ENCODE measurements around the gene HMX2. TPM values are rescaled to one million over a fixed set of nuclear protein-coding genes. Genes with fewer than 3 reads are reported as not detected.
"Not testable (repeated sequence)": the region's sequence is repeated elsewhere in the genome, so short reads cannot be mapped to it uniquely, and the experiment has no call there.

HMX2 gene
- polyA plus RNA-seq, 4 donors, result 0.12 to 0.48 TPM; not detected in 2

DNA sequence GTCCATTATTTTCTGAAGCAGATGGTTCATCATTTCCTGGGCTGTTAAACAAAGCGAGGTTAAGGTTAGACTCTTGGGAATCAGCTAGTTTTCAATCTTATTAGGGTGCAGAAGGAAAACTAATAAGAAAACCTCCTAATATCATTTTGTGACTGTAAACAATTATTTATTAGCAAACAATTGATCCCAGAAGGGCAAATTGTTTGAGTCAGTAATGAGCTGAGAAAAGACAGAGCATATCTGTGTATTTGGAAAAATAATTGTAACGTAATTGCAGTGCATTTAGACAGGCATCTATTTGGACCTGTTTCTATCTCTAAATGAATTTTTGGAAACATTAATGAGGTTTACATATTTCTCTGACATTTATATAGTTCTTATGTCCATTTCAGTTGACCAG is 16.4 kb downstream of the HMX2 start:
- 93 to 99% (median 96%) methylated on average over 2 of the region's 2 CpGs for WGBS, 3 donors
- H3K4me3 ChIP-seq (ENCODE audit: low read depth in 1 of 3, low read length in 3 of 3), result no peak overlapping the region
- no peaks in the 10 kb centered on the region for H3K4me1 ChIP-seq (ENCODE audit: control insufficient read depth in 3 of 3, insufficient read depth in 2 of 3, low read depth in 1 of 3, low read length in 2 of 3)
- no peak overlapping the region for H3K27ac ChIP-seq (ENCODE audit: low read depth in 1 of 3, low read length in 2 of 3)
- no peaks in the 10 kb centered on the region for H3K9me3 ChIP-seq (ENCODE audit: control insufficient read depth in 2 of 2, insufficient read depth in 1 of 2, low read depth in 1 of 2, low read length in 1 of 2)
- FAIRE-seq, result no peak
- DNase-seq, result no peak
- H3K36me3 ChIP-seq (ENCODE audit: control insufficient read depth in 3 of 3, insufficient read depth in 2 of 3, low read depth in 1 of 3, low read length in 3 of 3), result peaks cover 12 to 21% (median 13%) of the 10 kb centered on the region in 3 donors
- no peaks in the 10 kb centered on the region for H3K27me3 ChIP-seq (ENCODE audit: control insufficient read depth in 3 of 3, insufficient read depth in 3 of 3, low read length in 3 of 3)

DNA sequence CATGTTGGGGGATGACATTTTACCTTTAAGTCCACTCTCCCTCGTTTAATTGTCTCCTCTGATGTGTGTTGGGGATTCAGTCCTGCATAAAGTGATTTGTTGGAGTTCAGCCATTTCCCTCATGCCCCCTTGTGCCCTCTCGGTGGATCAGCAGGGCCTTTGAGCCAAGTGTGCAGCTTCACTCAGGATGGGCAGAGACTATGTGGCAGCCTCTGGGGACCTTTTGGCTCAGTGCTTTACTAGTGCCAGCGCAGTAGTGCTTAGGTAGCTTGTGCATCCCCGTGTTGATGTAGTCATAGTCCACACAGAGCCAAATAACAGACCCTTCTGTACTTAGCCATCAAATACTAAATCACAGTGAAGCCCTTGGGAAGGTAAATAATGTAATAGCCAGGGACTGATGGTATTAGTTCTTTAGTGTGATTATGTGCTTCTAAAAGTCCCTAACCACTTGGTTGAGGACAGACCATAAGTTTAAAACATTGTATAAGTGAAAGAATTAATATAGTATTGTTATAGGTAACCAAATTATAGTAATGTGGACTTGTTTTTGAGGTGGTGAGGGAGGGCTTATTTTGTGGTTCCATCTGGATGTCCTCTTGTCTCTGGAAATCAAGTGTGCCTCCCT is 17.6 kb downstream of the HMX2 start:
- Histone ChIP-seq H3K4me3 (ENCODE audit: low read depth in 1 of 3, low read length in 3 of 3) (no peak overlapping the region), H3K36me3 (ENCODE audit: control insufficient read depth in 3 of 3, insufficient read depth in 2 of 3, low read depth in 1 of 3, low read length in 3 of 3) (peaks cover 12 to 22% (median 13%) of the 10 kb centered on the region in 3 donors), H3K27me3 (ENCODE audit: control insufficient read depth in 3 of 3, insufficient read depth in 3 of 3, low read length in 3 of 3) (no peaks in the 10 kb centered on the region), H3K4me1 (ENCODE audit: control insufficient read depth in 3 of 3, insufficient read depth in 2 of 3, low read depth in 1 of 3, low read length in 2 of 3) (no peaks in the 10 kb centered on the region), H3K9me3 (ENCODE audit: control insufficient read depth in 2 of 2, insufficient read depth in 1 of 2, low read depth in 1 of 2, low read length in 1 of 2) (no peaks in the 10 kb centered on the region), H3K27ac (ENCODE audit: low read depth in 1 of 3, low read length in 2 of 3) (no peak overlapping the region)
- DNase-seq (no peak), FAIRE-seq (no peak)
- WGBS, 3 donors, result 73 to 82% (median 78%) methylated on average over 4 of the region's 4 CpGs

DNA sequence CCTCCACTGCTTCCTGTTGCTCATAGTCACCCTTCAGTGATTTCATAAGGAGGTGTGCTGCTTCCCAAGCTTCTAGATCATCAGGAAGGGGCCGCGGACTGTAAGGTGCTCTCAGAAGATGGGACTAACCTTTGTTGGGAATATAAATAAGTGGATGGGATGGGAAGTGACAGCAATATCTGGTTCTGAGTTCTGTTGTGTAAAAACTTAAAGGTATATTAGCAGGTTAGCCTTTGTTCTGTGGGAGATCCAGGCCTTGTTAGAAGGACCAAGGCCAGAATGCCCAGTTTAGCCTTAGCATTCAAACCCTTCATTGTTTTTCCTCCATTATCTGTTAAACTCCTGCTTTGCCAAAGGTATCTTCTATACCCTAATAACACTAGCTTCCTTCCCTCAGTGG is 18.7 kb downstream of the HMX2 start:
- Histone ChIP-seq H3K27ac (ENCODE audit: low read depth in 1 of 3, low read length in 2 of 3) (no peak overlapping the region), H3K36me3 (ENCODE audit: control insufficient read depth in 3 of 3, insufficient read depth in 2 of 3, low read depth in 1 of 3, low read length in 3 of 3) (peaks cover 12 to 22% (median 13%) of the 10 kb centered on the region in 3 donors), H3K4me1 (ENCODE audit: control insufficient read depth in 3 of 3, insufficient read depth in 2 of 3, low read depth in 1 of 3, low read length in 2 of 3) (no peaks in the 10 kb centered on the region), H3K9me3 (ENCODE audit: control insufficient read depth in 2 of 2, insufficient read depth in 1 of 2, low read depth in 1 of 2, low read length in 1 of 2) (no peaks in the 10 kb centered on the region), H3K4me3 (ENCODE audit: low read depth in 1 of 3, low read length in 3 of 3) (no peak overlapping the region), H3K27me3 (ENCODE audit: control insufficient read depth in 3 of 3, insufficient read depth in 3 of 3, low read length in 3 of 3) (no peaks in the 10 kb centered on the region)
- WGBS, 3 donors, result 95 to 100% (median 99%) methylated on average over 2 of the region's 2 CpGs
- FAIRE-seq (no peak), DNase-seq (no peak)

DNA sequence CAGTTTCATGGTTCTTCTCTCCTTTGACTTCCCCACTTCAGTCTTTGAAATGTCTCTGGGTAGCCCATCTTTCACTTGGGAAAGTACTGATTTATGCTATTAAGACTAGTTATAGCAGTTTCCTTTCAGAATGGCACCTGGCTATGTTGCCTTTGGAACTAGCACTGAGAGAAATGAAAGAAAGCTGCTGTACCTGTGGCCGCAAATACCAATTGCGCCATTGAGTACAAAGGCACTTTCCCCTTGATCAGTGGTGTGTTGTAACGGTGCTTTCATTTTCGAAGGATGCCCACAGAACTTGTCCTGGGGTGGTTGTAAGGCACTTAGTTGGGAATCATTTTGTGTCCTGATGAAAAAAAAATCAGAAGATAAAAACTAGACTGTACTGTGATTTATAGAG is 23.0 kb downstream of the HMX2 start:
- H3K27me3 ChIP-seq (ENCODE audit: control insufficient read depth in 3 of 3, insufficient read depth in 3 of 3, low read length in 3 of 3), result no peaks in the 10 kb centered on the region
- no peak for FAIRE-seq
- WGBS, 3 donors, result 97 to 98% (median 98%) methylated on average over 4 of the region's 4 CpGs

GRCh38 chr10:123171616-123172015 is 23.7 kb downstream of the HMX2 start:
- not testable (repeated sequence) for H3K9me3 ChIP-seq (ENCODE audit: control insufficient read depth in 2 of 2, insufficient read depth in 1 of 2, low read depth in 1 of 2, low read length in 1 of 2); H3K4me1 ChIP-seq (ENCODE audit: control insufficient read depth in 3 of 3, insufficient read depth in 2 of 3, low read depth in 1 of 3, low read length in 2 of 3); FAIRE-seq; DNase-seq; H3K27me3 ChIP-seq (ENCODE audit: control insufficient read depth in 3 of 3, insufficient read depth in 3 of 3, low read length in 3 of 3); H3K27ac ChIP-seq (ENCODE audit: low read depth in 1 of 3, low read length in 2 of 3); H3K4me3 ChIP-seq (ENCODE audit: low read depth in 1 of 3, low read length in 3 of 3)
- WGBS, 3 donors, result 95 to 97% (median 96%) methylated on average over 10 of the region's 10 CpGs
- peaks cover 3 to 17% (median 3%) of the 10 kb centered on the region in 3 donors for H3K36me3 ChIP-seq (ENCODE audit: control insufficient read depth in 3 of 3, insufficient read depth in 2 of 3, low read depth in 1 of 3, low read length in 3 of 3)

More for the DNA sequence above, 23.0 kb downstream of the HMX2 start:
- Histone ChIP-seq H3K4me1 (ENCODE audit: control insufficient read depth in 3 of 3, insufficient read depth in 2 of 3, low read depth in 1 of 3, low read length in 2 of 3) (no peaks in the 10 kb centered on the region), H3K9me3 (ENCODE audit: control insufficient read depth in 2 of 2, insufficient read depth in 1 of 2, low read depth in 1 of 2, low read length in 1 of 2) (no peaks in the 10 kb centered on the region), H3K27ac (ENCODE audit: low read depth in 1 of 3, low read length in 2 of 3) (no peak overlapping the region), H3K36me3 (ENCODE audit: control insufficient read depth in 3 of 3, insufficient read depth in 2 of 3, low read depth in 1 of 3, low read length in 3 of 3) (peaks cover 3 to 17% (median 3%) of the 10 kb centered on the region in 3 donors), H3K4me3 (ENCODE audit: low read depth in 1 of 3, low read length in 3 of 3) (no peak overlapping the region)
- DNase-seq, result no peak

DNA sequence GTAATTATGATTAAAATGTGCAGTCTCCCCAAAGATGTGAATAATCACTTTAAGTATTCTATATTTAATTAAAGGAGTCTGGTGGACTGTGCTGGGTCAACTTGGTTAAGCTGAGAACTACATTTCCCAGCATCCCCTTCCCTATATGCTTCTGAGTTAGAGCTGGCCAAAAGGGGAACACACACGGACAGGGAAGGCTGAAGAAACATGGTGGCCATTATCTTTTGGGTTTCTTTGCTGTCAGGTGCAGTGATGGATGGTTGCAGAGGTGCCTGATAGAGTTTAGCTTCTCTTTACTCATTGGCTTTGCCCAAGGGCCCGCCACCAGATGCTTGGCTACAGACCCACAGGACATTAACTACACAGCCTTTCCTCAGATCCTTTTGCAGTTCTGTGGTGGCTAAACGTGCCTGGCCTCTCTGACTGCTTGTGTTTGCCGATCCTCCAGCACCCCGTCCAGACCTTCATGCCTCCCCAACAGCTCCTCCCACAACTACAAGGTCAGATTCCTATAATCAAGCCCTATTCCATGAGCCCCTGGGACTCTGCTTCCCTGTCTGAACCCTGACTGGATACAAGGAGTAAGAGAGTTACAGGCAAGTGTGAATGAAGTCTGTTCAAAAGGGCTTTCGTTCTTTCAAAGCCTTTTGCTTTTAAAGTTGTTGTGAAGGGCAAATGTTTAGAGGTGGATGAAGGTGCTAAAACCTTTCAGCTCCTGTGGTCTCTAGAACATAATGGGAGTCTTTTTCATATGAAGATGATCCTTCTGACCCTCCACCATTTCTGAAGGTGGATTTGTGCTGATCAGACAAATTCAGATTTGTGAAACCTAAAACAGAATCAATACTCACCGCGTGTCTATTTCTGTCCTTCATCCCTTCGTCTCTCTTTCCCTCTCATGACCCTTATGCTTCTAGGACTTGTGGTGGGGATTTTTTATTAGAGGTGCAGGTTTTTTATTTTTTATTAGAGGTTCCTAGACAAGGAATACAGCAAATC is 27.8 kb downstream of the HMX2 start:
- no peak overlapping the region for H3K4me3 ChIP-seq (ENCODE audit: low read depth in 1 of 3, low read length in 3 of 3)
- no peaks in the 10 kb centered on the region for H3K9me3 ChIP-seq (ENCODE audit: control insufficient read depth in 2 of 2, insufficient read depth in 1 of 2, low read depth in 1 of 2, low read length in 1 of 2)
- H3K4me1 ChIP-seq (ENCODE audit: control insufficient read depth in 3 of 3, insufficient read depth in 2 of 3, low read depth in 1 of 3, low read length in 2 of 3), result no peaks in the 10 kb centered on the region
- DNase-seq, result no peak
- 84 to 87% (median 85%) methylated on average over 9 of the region's 9 CpGs for WGBS, 3 donors
- no peak overlapping the region for H3K27ac ChIP-seq (ENCODE audit: low read depth in 1 of 3, low read length in 2 of 3)
- no peaks in the 10 kb centered on the region for H3K36me3 ChIP-seq (ENCODE audit: control insufficient read depth in 3 of 3, insufficient read depth in 2 of 3, low read depth in 1 of 3, low read length in 3 of 3)
- H3K27me3 ChIP-seq (ENCODE audit: control insufficient read depth in 3 of 3, insufficient read depth in 3 of 3, low read length in 3 of 3), result no peaks in the 10 kb centered on the region
- FAIRE-seq, result no peak

GRCh38 chr10:123178390-123178789 is 30.5 kb downstream of the HMX2 start:
- not testable (repeated sequence) for H3K36me3 ChIP-seq (ENCODE audit: control insufficient read depth in 3 of 3, insufficient read depth in 2 of 3, low read depth in 1 of 3, low read length in 3 of 3); H3K4me3 ChIP-seq (ENCODE audit: low read depth in 1 of 3, low read length in 3 of 3); H3K27me3 ChIP-seq (ENCODE audit: control insufficient read depth in 3 of 3, insufficient read depth in 3 of 3, low read length in 3 of 3); H3K4me1 ChIP-seq (ENCODE audit: control insufficient read depth in 3 of 3, insufficient read depth in 2 of 3, low read depth in 1 of 3, low read length in 2 of 3); FAIRE-seq; H3K9me3 ChIP-seq (ENCODE audit: control insufficient read depth in 2 of 2, insufficient read depth in 1 of 2, low read depth in 1 of 2, low read length in 1 of 2); DNase-seq; H3K27ac ChIP-seq (ENCODE audit: low read depth in 1 of 3, low read length in 2 of 3)
- 92 to 99% (median 97%) methylated on average over 4 of the region's 4 CpGs for WGBS, 3 donors

- Histone ChIP-seq H3K4me1 (ENCODE audit: control insufficient read depth in 3 of 3, insufficient read depth in 2 of 3, low read depth in 1 of 3, low read length in 2 of 3) (no peaks in the 10 kb centered on the region), H3K27ac (ENCODE audit: low read depth in 1 of 3, low read length in 2 of 3) (no peak overlapping the region), H3K9me3 (ENCODE audit: control insufficient read depth in 2 of 2, insufficient read depth in 1 of 2, low read depth in 1 of 2, low read length in 1 of 2) (peaks cover 0 to 7% of the 10 kb centered on the region in 2 donors), H3K4me3 (ENCODE audit: low read depth in 1 of 3, low read length in 3 of 3) (no peak overlapping the region), H3K27me3 (ENCODE audit: control insufficient read depth in 3 of 3, insufficient read depth in 3 of 3, low read length in 3 of 3) (no peaks in the 10 kb centered on the region), H3K36me3 (ENCODE audit: control insufficient read depth in 3 of 3, insufficient read depth in 2 of 3, low read depth in 1 of 3, low read length in 3 of 3) (peaks cover 0 to 1% (median 0%) of the 10 kb centered on the region in 3 donors)
- DNase-seq (no peak), FAIRE-seq (no peak)
- 92 to 94% (median 94%) methylated on average over 7 of the region's 7 CpGs for WGBS, 3 donors
Measured at GRCh38 chr10:123180101-123181090, 32.5 kb downstream of the HMX2 start.
